ENCODE data around the gene SCARF2. TPM values are rescaled to one million over a fixed set of nuclear protein-coding genes. Genes with fewer than 3 reads are reported as not detected.

SCARF2 gene
- total and polyA plus RNA-seq, 8 donors, result 0.89 to 42.9 (median 3.9) TPM

DNA sequence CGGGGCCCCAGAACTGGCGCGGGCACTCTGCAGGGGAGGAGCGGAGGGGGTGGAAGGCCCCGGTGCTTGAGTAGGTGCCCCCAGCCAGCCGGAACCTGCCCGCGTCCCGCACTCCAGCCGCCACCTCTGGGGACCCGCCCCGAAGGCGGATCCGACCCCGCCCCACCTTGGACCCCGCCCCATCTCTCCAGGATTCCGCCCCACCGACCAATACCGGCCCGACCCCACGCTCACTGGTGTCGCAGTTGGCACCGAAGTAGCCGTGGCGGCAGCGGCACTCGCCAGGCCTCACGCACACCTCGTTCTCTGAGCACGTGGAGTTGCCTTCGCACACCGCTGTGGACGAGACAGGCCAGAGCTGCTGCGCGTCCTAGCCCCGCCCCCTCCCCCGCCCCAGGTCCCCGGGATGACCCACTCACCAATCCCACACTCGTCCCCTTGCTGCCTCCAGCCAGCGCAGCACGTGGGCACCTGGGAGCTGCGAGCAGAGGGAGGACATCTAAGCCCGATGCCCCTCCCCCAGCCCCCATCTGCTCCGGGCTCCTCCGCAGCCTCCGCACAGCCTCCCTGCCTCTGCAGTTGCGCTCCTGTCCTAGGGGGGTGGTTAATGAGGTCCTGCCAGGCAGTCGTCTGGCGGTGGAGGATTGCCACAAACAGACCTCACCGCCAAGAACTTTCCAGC is 6.0 kb downstream of the SCARF2 start:
- Histone ChIP-seq H3K27ac (no peak overlapping the region), H3K9me3 (no peaks in the 10 kb centered on the region), H3K4me1 (peaks cover 41 to 65% (median 48%) of the 10 kb centered on the region in 4 donors), H3K27me3 (peaks cover 0 to 96% (median 58%) of the 10 kb centered on the region in 3 donors), H3K36me3 (peaks cover 0 to 33% (median 23%) of the 10 kb centered on the region in 4 donors), H3K4me3 (peak overlapping the region; percentile 30 to 59 (median 40))
- no peak for TF ChIP-seq POLR2AphosphoS5 (IDR thresholded peaks at IDR 0.05)
- TF ChIP-seq POLR2A (IDR thresholded peaks at IDR 0.05), result no peak
- TF ChIP-seq EP300 (IDR thresholded peaks at IDR 0.05), result no peak
- TF ChIP-seq, protein P1, sequence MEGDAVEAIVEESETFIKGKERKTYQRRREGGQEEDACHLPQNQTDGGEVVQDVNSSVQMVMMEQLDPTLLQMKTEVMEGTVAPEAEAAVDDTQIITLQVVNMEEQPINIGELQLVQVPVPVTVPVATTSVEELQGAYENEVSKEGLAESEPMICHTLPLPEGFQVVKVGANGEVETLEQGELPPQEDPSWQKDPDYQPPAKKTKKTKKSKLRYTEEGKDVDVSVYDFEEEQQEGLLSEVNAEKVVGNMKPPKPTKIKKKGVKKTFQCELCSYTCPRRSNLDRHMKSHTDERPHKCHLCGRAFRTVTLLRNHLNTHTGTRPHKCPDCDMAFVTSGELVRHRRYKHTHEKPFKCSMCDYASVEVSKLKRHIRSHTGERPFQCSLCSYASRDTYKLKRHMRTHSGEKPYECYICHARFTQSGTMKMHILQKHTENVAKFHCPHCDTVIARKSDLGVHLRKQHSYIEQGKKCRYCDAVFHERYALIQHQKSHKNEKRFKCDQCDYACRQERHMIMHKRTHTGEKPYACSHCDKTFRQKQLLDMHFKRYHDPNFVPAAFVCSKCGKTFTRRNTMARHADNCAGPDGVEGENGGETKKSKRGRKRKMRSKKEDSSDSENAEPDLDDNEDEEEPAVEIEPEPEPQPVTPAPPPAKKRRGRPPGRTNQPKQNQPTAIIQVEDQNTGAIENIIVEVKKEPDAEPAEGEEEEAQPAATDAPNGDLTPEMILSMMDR (IDR thresholded peaks at IDR 0.05), result no peak
- intact Hi-C loops (cut with DNase I; ENCODE audit: low total_unique reads), result no loop called here
- DNase-seq, result no peak
- 33 to 52% (median 38%) methylated on average over 26 to 50 of the region's 50 CpGs for WGBS, 5 donors

DNA sequence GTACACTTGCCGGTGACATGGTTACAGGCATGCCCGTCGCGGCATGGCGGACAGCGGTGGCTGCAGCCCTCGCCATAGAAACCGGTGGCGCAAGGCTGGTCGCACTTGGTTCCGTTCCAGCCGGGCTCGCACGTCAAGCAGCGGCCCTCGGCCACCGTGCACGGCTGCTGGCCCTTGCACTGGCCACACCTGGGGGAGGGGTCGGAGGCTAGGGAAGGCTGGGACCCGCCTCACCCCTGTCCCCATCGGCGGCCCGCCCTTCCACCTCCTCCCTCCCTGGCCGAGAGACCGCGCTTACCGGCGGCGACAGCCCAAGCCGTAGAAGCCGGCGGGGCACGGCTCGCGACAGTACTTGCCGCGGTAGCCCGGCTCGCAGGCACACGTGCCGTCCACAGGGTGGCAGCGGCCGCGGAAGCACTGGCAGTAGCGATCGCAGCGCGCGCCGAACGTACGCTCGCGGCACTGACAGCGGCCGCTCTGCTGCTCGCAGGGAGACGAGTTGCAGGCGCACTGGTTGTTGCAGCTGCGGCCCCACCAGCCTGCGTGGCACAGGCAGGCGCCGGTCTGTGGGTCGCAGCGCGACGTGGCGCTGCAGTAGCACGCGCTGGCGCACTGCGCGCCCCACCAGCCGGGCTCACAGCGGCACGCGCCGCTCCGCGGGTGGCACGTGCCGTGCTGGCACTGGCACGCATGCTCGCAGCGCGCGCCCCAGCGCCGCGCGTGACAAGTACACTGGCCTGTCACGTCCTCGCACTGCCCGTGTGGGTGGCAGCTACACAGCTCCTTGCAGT is 6.7 kb downstream of the SCARF2 start:
- Histone ChIP-seq H3K4me1 (peaks cover 38 to 62% (median 45%) of the 10 kb centered on the region in 4 donors), H3K36me3 (peaks cover 0 to 34% (median 23%) of the 10 kb centered on the region in 4 donors), H3K27me3 (peaks cover 0 to 96% (median 58%) of the 10 kb centered on the region in 3 donors), H3K4me3 (peak overlapping the region; percentile 30 to 59 (median 40)), H3K27ac (no peak overlapping the region), H3K9me3 (no peaks in the 10 kb centered on the region)
- 13 to 39% (median 16%) methylated on average over 3 to 94 of the region's 94 CpGs for whole genome bisulfite sequencing, 5 donors
- peak; percentile 64 to 85 for DNase-seq
- TF ChIP-seq, protein P1 (IDR thresholded peaks at IDR 0.05), result peak in 4 of 7 experiments; percentile 8 to 29 (median 18)
- no peak for TF ChIP-seq POLR2AphosphoS5 (IDR thresholded peaks at IDR 0.05)
- intact Hi-C loops (cut with DNase I; ENCODE audit: low total_unique reads), result no loop called here

DNA sequence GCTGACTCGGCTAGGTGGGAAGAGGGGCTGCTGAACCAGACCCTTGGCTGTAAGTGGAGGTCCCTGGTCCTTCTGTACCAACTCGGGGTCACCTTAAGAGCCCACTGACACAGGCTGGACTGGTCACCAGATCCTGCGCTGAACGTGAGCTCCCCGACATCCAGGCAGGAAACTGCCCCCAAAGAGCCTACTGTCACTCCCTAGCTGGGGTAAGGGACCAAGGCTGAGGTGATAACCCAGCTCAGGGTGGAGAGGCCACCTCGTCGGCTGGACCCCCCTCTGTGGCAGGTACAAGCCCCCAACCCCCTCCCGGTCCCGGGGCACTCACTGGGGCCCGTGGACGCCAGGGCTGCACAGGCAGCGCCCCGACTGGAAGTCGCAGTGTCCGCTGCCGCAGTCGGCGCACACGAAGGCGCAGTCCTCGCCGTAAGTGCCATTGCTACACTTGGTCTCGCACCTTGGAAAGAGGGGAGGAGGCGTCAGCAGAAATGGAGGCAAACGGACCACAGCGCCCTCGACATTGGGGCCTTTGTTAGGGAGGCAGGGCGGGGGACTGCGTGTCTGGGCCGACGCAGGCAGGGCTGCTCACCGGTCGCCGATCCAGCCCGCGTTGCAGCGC is 7.4 kb downstream of the SCARF2 start:
- Histone ChIP-seq H3K27ac (no peak overlapping the region), H3K36me3 (peaks cover 0 to 41% (median 25%) of the 10 kb centered on the region in 4 donors), H3K4me3 (peak overlapping the region; percentile 42 to 59 (median 48)), H3K27me3 (peaks cover 0 to 96% (median 58%) of the 10 kb centered on the region in 3 donors), H3K9me3 (no peaks in the 10 kb centered on the region), H3K4me1 (peaks cover 41 to 62% (median 46%) of the 10 kb centered on the region in 4 donors)
- DNase-seq, result no peak
- WGBS, 5 donors, result 17 to 45% (median 28%) methylated on average over 1 to 37 of the region's 37 CpGs
- intact Hi-C loops (cut with DNase I; ENCODE audit: low total_unique reads), result no loop called here
- TF ChIP-seq POLR2AphosphoS5 (IDR thresholded peaks at IDR 0.05) (no peak), EP300 (IDR thresholded peaks at IDR 0.05) (no peak), POLR2A (IDR thresholded peaks at IDR 0.05) (no peak)
- TF ChIP-seq, protein P1 (IDR thresholded peaks at IDR 0.05), result no peak

All from stomach (tissue), 9 donors.